Stimulated activated CD4-positive, alpha-beta T cell treated with anti-CD3 and anti-CD28 coated beads, Interleukin-12 subunit alpha, Interleukin-12 subunit beta, amount 100 ng/mL, for 24 hours (primary cell): ENCODE results near the gene RSPH3.
"Not testable (repeated sequence)": the region's sequence is repeated elsewhere in the genome, so short reads cannot be mapped to it uniquely, and the experiment has no call there.

ENCODE experiments used
- DNase-seq, 2 experiments: peaks; one replicate each; pipeline ENCODE4 v3.0.0-alpha.2; 2020; ENCODE audit warnings: low read depth in 2 of 2

The RSPH3 gene

DNA sequence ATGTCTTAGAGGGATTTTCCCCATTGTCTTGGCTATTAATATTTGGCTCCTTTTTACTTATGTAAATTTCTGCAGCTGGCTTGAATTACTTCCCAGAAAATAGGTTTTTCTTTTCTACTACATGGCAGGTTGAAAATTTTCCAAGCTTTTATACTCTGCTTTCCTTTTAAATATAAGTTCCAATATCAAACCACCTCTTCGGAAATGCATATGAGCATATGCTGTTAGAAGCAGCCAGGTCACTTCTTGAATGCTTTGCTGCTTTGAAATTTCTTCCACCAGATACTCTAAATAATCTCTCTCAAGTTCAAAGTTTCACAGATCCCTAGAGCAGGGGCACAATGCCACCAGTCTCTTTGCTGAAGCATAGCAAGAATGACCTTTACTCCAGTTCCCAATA, 25.2 kb upstream of the RSPH3 start:
- DNase-seq: not testable (repeated sequence)

DNA sequence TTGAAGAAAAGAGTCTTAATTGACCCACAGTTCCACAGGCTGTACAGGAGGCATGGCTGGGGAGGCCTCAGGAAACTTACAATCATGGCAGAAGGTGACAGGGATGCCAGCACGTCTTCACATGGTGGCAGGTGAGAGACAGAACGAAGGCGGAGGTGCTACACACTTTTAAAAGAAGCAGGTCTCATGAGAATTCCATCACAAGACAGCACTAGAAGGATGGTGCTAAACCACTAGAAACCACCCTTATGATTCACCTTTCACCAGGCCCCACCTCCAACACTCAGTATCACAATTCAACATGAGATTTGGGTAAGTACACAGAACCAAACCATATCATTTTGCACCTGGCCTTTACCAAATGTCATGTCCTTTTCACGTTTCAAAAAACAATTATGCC, 23.9 kb upstream of the RSPH3 start:
- DNase-seq: peak in 1 of 2 experiments; percentile 24

DNA sequence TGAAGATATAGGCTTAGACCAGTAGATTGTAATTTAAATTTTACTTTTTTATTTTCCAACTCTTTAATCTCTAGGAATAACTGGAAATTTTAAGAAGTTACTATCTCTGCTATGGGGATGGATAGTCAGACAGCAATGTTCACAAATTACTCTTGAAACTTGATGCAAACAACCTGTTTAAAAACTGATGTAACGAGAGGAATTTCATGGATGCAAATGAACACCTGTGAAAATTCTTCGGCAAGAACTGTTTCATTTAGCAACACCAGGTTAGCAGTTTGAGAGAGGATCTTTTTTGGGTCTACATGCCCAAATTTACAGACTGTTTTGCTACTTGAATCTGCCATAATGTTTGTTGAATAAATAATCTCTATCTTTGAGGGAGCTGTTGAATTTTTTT, 20.0 kb upstream of the RSPH3 start:
- DNase-seq: no peak

DNA sequence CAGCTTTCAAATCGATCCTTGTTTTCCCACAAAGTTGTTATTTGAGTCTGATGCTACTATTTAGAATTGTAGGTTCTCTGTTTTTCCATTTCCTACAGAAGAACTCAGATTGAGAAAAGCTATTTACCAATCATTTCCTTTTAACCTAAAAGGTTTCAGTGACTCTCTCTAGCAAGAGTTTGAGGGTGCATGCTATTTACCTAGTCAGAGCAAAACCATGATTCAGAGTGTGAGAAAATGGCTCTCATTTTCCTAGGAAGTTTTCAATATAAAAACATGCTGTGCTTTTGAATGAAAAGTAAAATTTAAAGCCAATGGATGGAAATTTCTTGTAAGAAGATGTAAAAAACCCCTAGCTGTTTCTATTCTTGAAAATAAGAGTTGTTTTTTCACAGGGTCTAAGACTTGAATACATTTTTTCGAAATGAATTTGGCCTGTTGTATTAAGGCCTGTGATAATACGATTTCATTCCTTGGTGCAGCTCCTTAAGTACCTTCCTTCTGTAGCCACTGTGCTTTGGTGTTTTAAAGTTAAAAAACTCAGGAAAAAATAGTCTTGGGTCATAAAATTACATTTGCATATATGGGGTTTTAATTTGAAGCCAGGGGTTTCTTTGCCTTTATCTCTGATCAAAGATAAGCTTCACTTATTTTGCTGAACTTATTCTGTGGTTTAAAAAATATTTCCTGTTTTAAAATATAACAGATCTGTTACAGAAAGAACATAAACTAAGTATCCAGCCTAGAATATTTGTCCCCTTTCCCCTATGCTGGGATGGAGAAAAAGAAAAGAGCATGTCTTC, 18.0 kb upstream of the RSPH3 start:
- DNase-seq: no peak

DNA sequence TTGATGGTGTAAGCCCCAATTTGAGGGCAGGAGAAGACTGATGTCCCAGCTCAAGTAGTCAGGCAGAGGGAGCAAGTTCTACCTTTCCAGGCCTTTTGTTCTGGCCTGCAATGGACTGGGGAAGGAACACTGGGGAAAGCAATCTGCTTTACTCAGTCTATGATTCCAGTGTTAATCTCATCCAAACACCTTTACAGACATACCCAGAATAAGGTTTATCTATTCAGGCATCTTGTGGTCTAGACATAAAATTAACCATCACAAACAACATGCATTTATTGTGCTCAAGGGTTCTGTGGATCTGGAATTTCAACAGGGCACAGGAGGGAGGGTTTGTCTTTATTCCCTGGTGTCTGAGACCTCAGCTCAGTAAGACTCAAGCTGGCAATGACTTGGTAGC, 14.4 kb upstream of the RSPH3 start:
- DNase-seq: no peak

DNA sequence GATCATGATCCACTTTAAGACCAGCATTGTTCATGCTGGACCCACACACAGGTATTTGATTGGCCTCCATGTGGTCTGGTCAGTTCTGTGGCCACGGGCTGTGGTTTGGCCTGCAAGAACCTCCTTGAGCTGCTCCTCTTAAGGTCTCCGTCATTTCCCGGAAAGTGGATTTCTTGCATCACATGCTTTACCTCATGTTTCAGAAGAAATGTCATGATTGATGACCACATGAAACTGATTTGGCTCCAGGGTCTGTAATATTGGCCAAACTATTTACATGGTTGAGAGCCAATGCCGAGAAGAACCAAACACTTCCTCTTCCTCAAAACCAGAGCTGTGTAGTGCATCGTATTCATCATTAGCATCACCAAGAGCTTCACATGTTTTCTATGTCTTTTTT, 13.2 kb upstream of the RSPH3 start:
- no peak for DNase-seq

DNA sequence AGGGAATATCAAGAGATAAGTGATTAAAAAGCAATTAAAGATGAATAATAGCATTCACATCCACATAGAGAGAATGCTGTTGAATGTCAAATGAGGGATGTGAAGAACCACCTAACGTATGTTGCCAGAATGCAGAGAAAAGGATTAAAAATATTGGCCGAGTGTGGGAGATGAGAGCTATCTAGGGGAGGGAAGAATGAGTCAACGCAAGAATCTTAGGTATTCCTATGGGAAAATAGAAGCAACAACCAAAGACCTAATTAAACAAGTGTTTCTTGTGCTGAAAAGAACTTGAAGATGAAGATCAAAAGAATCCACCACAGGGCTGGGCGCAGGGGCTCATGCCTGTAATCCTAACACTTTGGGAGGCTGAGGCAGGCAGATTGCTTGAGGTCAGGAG, 12.2 kb upstream of the RSPH3 start:
- no peak for DNase-seq

DNA sequence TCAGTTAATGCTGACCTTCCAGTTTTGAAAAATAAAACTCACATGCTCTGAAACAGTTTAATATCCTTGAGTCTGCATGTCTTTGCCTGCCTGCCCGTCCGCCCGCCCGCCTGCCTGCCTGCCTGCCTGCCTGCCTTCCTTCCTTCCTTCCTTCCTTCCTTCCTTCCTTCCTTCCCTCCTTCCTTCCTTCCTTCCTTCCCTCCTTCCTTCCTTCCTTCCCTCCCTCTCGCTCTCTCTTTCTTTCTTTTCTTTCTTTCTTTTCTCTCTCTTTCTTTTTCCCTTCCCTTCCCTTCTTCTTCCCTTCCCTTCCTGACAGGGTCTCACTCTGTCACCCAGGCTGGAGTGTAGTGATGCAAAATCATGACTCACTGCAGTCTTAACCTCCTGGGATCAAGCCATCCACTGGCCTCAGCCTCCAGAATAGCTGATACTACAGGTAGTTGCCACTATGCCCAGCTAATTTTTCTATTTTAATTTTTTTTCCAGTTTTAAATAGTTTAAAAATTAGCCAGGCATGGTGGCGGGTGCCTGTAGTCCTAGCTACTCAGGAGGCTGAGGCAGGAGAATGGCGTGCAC, 10.1 kb upstream of the RSPH3 start:
- DNase-seq: not testable (repeated sequence)

DNA sequence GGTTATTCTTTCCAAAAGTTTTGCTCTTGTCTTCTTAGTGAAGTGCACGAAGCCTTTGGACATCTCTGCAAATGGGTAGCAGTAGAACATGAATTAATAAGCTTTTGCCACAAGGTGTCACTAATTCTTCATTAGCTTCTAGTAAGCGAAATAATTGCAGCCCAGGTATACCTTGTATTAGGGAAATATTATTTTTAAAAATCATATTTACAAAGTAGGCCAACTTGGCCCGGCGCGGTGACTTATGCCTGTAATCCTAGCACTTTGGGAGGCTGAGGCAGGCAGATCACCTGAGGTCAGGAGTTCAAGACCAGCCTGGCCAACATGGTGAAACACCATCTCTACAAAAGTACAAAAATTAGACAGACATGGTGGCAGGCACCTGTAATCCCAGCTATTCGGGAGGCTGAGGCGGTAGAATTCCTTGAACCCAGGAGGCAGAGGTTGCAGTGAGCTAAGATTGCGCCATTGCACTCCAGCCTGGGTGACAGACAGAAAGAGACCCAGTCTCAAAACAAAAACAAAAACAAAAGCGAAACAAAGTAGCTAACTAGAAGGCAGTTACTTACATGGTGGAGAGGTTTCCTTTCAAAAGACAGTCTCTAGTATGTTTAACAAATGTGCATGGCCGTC, 8.8 kb upstream of the RSPH3 start:
- no peak for DNase-seq

DNA sequence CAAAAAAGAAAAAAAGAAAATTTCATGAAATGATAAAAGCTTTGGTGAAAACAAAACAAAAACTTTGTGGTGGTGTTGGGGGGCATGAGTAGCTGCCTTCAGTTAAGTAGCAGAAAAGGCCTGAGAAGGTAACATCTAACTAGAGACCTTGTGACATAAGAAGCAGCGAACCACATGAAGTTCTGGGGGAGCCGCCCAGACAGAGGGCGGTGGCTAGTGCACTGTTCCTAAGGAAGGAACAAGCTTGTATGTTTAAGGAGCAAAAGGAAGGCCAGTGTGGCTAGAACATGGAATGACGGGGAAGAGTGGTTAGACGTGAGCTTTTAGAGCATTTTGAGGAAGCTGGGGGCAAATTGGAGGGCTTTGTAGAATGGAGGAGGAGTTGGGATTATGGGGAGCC, 7.5 kb upstream of the RSPH3 start:
- DNase-seq: no peak

DNA sequence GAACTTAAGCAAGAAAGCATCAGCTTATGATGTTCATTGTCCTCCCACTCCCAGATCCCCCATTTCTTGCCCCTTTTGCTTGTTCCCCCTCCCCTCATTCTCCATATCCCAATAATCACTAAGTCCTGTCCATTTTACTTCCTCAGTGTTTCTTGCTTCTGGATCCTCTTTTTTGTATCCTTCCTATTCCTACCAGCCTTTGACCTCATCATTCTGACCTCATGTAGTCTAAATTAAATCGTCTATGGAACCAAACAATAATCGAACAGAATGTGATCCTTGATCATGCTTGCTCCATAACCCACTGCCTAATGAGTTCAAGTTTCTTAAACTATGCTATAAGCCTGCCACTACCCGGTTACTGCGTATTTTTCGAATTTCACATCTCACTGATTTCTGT, 5.4 kb upstream of the RSPH3 start:
- DNase-seq: no peak

DNA sequence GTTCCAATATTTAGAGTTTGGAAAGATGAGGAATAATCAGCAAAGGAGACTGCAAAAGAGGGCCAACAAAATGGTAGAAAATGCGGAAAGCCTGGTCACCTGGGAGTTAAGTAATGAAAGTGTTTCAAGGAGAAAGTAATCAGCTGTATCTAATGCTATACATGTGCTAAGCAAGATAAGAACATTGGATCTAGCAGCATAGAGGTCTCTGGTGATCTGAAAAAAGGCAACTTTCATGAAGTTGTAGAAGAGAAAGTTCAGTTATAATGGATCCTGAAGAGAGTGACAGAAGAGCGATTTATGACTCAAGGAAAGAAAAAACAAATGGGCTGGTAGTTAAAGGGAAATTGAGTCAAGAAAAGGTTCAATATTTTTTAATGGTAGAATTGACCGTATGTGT, 4.6 kb upstream of the RSPH3 start:
- DNase-seq: no peak

DNA sequence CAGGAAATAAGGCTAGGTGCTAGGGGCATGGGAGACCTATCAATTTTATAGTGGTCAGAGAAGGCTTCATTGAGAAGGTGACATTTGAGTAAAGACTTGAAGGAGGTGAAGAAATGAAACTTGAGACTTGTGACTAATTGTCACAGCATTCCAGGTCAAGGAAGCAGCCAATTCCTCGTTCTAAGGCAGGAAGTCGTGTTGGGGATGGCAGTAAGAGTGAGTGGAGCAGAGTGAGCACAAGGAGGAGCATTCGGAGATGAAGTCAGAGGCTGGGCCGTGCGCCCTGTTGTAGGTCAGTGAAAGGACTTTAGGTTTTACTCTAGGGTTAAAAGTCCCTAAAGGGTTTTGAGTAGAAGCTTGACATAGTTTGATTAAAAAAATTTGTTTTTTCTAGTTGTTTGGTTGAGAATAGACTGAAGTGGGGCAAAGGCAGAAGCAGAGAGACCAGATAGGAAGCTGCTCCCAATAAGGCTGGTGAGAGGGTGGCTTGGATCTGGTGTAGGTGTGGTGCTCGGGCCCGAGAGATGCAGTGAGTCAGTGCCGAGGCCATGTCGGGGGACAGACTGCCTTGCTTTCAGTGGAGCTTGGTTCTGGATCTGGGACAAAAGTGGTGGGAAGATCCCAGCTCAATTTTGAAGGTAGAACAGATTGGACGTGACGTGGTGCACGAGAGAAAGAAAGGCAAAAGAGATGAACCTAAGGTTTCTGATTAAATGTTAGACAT, 2.6 kb upstream of the RSPH3 start:
- no peak for DNase-seq

DNA sequence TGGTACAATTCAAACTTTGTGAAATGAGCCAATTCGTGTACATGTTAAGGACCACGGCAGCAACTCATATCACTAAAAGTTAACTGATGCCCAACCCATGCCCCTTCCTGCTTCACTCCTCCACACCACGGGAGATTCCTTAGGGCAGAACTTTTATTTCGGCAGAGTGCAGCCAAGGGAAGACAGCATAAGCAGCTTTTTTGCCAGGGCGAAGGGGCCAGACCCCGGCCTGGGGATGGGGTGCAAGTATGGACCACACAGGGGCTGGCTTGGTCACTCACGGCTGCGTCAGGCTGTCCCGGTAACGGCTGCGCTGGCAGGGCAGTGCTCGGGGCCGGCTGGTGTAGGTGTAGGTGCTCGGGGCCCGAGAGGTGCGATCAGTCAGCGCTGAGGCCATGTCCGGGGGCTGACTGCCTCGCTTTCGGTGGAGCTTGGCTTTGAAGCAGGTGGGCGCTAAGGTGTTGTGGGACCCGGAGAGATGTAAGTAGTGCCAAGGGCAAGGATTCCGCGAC, 792 bp downstream of the RSPH3 start:
- no peak for DNase-seq

DNA sequence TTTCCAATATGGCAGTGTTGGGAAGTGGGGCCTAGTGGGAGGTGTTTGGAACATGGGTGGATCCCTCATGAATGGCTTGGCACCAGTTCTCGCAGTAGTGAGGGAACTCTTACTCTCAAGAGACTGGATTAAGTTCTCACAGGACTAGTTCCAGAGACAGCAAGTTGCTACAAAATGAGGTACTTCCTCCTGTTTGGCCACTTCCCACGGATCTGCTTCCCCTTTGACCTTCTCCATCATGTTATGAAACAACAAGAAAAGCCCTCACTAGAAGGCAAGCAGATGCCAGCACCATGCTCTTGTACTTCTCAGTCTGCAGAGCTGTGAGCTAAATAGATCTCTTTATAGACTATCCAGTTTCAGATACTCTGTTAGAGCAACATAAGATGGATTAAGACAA, 3.1 kb downstream of the RSPH3 start:
- no peak for DNase-seq

DNA sequence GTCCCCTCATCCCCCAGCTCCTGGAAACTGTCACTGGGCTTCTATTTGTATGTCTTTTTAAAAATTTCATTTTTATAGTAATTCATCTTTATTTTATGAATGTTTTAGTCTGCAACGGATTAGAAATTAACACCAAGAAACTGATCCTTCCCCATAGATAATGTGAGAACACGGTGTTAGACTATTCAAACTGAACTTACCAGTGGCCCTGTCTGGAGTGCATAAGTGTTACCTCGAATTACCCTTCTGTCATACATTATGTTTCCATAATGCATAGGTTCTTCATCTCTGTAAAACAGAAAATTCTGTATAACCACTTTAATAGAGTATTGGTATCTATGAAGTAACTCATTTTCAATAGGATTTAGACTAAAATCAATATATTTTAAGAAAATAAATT, 6.4 kb downstream of the RSPH3 start:
- DNase-seq: no peak

DNA sequence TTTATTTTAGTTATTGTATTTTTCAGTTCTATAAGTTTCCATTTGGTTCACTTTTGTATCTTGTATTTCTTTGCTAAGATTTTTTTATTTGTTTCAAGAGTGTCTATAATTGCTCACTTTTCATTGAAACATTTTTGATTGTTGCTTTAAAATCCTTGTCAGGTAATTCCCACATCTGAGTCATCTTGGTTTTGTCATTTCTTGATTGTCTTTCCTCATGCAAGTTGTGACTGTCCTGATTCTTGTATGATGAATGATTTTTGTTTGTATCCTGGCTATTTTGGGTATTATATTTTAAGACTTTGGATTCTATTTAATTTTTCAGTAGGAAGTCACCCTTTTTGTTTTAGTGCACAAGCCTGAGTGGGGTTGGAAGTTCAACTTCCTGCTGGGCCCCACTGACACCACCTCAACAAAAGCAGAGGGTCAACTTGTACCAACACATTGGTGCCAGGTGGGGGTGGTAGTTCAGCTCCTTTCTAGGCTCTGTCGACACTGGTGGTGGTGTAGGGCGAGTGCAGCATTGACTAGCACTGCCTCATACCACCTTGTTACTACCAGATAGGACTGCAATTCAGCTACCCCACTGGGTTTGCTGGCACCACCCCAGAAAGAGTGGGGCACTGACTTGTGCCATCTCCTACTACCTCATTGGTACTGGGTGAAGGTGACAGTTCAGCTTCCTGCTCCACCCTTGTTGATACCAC, 8.8 kb downstream of the RSPH3 start:
- DNase-seq: no peak

DNA sequence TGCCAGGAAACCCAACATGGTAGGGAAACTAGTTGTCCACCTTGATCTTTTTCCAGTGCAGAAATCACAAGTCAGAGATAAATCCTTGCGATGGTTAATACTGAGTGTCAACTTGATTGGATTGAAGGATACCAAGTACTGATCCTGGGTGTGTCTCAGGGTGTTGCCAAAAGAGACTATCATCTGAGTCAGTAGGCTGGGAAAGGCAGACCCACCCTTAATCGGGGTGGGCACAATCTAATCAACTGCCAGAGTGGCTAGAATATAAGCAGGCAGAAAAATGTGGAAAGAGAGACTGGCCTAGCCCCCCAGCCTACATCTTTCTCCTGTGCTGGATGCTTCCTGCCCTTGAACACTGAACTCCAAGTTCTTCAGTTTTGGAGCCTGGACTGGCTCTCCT, 10.3 kb downstream of the RSPH3 start:
- not testable (repeated sequence) for DNase-seq

DNA sequence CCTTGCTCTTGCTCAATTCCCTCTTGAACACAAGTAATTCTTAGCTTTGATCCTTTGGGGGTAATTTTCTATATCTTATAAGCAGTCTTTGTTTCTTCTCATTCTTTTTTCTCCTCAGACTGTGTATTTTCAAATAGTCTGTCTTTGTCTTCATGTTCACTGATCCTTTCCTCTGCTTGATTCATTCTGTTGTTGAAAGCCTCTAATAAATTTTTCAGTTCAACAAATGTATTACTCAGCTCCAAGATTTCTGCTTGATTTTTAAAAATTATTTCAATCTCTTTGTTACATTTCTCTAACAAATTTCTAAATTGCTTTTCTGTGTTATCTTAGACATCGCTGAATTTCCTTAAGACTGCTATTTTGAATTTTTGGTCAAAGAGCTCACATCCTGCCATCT, 11.5 kb downstream of the RSPH3 start:
- no peak for DNase-seq

DNA sequence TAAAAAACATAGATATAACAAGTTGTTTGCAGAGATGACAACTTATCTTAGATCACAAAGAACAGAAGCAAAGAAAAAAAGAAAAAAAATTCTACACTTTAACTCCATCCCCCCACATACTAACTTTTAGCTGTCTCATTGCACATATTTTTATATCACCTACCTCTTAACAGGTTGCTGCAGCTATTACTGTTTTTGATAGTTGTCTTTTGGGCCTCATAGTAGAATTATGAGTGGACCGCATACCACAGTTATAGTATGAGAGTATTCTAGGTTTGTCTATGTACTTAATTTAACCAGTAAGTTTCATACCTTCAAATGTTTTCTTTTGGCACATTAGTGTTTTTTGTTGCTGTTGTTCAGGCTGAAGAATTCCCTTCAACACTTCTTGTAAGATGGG, 12.3 kb downstream of the RSPH3 start:
- DNase-seq: no peak

DNA sequence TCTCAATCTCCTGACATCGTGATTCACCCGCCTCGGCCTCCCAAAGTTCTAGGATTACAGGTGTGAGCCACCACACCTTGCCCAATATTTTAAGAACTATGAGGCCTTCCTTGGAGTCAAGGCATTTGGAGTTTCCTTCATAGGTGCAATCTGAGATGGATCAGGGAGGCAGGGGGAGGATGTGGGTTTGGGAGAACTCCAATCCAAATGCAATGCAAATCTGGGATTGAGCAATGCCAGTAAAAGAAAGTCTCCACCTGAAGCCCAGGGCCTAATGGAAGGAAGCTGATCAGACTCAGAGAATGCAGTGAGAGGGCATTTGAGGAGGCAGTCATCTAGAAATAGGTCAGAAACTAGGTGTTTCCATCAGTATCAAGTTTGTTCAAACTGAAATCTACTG, 21.2 kb downstream of the RSPH3 start:
- no peak for DNase-seq

DNA sequence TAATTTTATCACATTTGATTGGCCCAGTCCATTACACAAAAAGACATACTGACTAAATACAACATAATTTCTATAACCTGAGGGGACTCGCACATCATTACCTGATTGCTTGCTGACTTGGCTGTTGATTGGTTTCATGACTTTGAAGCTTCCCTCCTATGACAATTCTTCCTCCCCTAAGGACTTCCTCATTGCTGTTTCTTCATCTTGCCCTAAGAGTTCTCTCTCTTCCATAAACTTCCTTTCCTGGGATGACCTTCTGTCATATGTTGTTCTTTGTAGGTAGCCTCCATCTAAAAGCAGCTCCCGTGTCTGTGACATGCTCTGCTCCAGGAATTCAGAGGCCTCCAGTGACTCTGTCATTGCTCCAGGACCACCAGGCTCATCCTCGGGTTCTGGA, 22.6 kb downstream of the RSPH3 start:
- no peak for DNase-seq
